Urinary bladder (tissue), 4 donors: ENCODE data around the gene GALNT6. TPM values are rescaled to one million over a fixed set of nuclear protein-coding genes. Genes with fewer than 3 reads are reported as not detected.

Experiments
- DNase-seq: peaks from one replicate; pipeline ENCODE4 v3.0.0-alpha.2; 2015; ENCODE audit errors: extremely low spot score
- H3K27ac ChIP-seq: one replicate; pipeline ENCODE4 v1.5.1; 2013; ENCODE audit warnings: low read depth, mild to moderate bottlenecking, moderate library complexity
- H3K36me3 ChIP-seq: one replicate; pipeline ENCODE4 v1.6.1; 2013; ENCODE audit warnings: mild to moderate bottlenecking, moderate library complexity; ENCODE audit not compliant: insufficient read depth
- H3K4me1 ChIP-seq: one replicate; pipeline ENCODE4 v1.6.1; 2013; ENCODE audit warnings: mild to moderate bottlenecking, moderate library complexity; ENCODE audit not compliant: insufficient read depth
- H3K4me3 ChIP-seq: one replicate; pipeline ENCODE4 v1.5.1; 2013; ENCODE audit warnings: low read depth, low read length
- WGBS: extraction: QIAGEN DNeasy Blood & Tissue Kit; methylation state at CpG from one replicate; pipeline ENCODE4 v1.1.7; 2013; 5-methylcytosine and 5-hydroxymethylcytosine counted together
- polyA plus RNA-seq: library from polyadenylated mRNA; stranded (reverse); fragments of 200-250 nt; gene quantifications from one replicate; pipeline ENCODE4 v1.2.3, GENCODE V29; 2013
- total RNA-seq: library from RNA; depleted of rRNA; stranded (reverse); fragments of >200 nt; gene quantifications from one replicate; pipeline ENCODE4 v1.2.3, GENCODE V29; 2014
- donor health status: healthy with polysubstance abuse.
- donor health status: healthy.

GALNT6 gene
- total and polyA plus RNA-seq, 2 donors: 1.1 to 2.0 TPM

GRCh38 chr12:51386351-51386750, 4.9 kb downstream of the GALNT6 start:
- no peak for DNase-seq
- Histone ChIP-seq H3K4me3 (no peak overlapping the region), H3K4me1 (no peaks in the 10 kb centered on the region), H3K36me3 (no peaks in the 10 kb centered on the region), H3K27ac (no peak overlapping the region)
- WGBS: 77% methylated on average over 4 of the region's 4 CpGs

- no peak overlapping the region for H3K4me3 ChIP-seq
- H3K27ac ChIP-seq: no peak overlapping the region
- DNase-seq: no peak
- H3K36me3 ChIP-seq: no peaks in the 10 kb centered on the region
- no peaks in the 10 kb centered on the region for H3K4me1 ChIP-seq
- 73% methylated on average over 6 of the region's 6 CpGs for WGBS
These were observed 7.8 kb downstream of the GALNT6 start for GRCh38 chr12:51383269-51383905.

GRCh38 chr12:51382173-51382572, 9.0 kb downstream of the GALNT6 start:
- WGBS: 90% methylated on average over 7 of the region's 7 CpGs

GRCh38 chr12:51381226-51382079, 9.8 kb downstream of the GALNT6 start:
- Histone ChIP-seq H3K36me3 (no peaks in the 10 kb centered on the region), H3K4me1 (no peaks in the 10 kb centered on the region), H3K27ac (no peak overlapping the region), H3K4me3 (no peak overlapping the region)
- no peak for DNase-seq
- WGBS: 37% methylated on average over 5 of the region's 5 CpGs

More at GRCh38 chr12:51382173-51382572, 9.0 kb downstream of the GALNT6 start:
- no peaks in the 10 kb centered on the region for H3K4me1 ChIP-seq
- no peak overlapping the region for H3K27ac ChIP-seq
- DNase-seq: no peak
- no peaks in the 10 kb centered on the region for H3K36me3 ChIP-seq
- no peak overlapping the region for H3K4me3 ChIP-seq

GRCh38 chr12:51379571-51379970, 11.6 kb downstream of the GALNT6 start:
- Histone ChIP-seq H3K36me3 (no peaks in the 10 kb centered on the region), H3K4me1 (no peaks in the 10 kb centered on the region), H3K4me3 (no peak overlapping the region), H3K27ac (no peak overlapping the region)
- WGBS: 96% methylated on average over 11 of the region's 11 CpGs
- DNase-seq: no peak

GRCh38 chr12:51378749-51379148, 12.5 kb downstream of the GALNT6 start:
- no peaks in the 10 kb centered on the region for H3K36me3 ChIP-seq
- no peak for DNase-seq
- no peak overlapping the region for H3K27ac ChIP-seq
- H3K4me1 ChIP-seq: no peaks in the 10 kb centered on the region
- WGBS: 93% methylated on average over 2 of the region's 2 CpGs
- H3K4me3 ChIP-seq: no peak overlapping the region

GRCh38 chr12:51377099-51377984, 13.9 kb downstream of the GALNT6 start:
- DNase-seq: peak; percentile 64
- Histone ChIP-seq H3K4me1 (no peaks in the 10 kb centered on the region), H3K36me3 (no peaks in the 10 kb centered on the region), H3K27ac (no peak overlapping the region), H3K4me3 (no peak overlapping the region)
- WGBS: 80% methylated on average over 11 of the region's 11 CpGs

- H3K4me1 ChIP-seq: no peaks in the 10 kb centered on the region
- no peak overlapping the region for H3K27ac ChIP-seq
- no peaks in the 10 kb centered on the region for H3K36me3 ChIP-seq
- no peak overlapping the region for H3K4me3 ChIP-seq
- no peak for DNase-seq
- WGBS: 55% methylated on average over 5 of the region's 5 CpGs
These were observed 16.4 kb downstream of the GALNT6 start for GRCh38 chr12:51374856-51375255.

GRCh38 chr12:51374361-51374760, 16.8 kb downstream of the GALNT6 start:
- H3K27ac ChIP-seq: no peak overlapping the region
- no peaks in the 10 kb centered on the region for H3K36me3 ChIP-seq
- no peak for DNase-seq
- 77% methylated on average over 2 of the region's 2 CpGs for WGBS
- H3K4me3 ChIP-seq: no peak overlapping the region
- no peaks in the 10 kb centered on the region for H3K4me1 ChIP-seq

- no peaks in the 10 kb centered on the region for H3K4me1 ChIP-seq
- DNase-seq: no peak
- H3K36me3 ChIP-seq: no peaks in the 10 kb centered on the region
- H3K27ac ChIP-seq: no peak overlapping the region
- H3K4me3 ChIP-seq: no peak overlapping the region
- WGBS: 70% methylated on average over 3 of the region's 3 CpGs
These were observed 18.0 kb downstream of the GALNT6 start for GRCh38 chr12:51373187-51373586.

- 84% methylated on average over 2 of the region's 2 CpGs for WGBS
- Histone ChIP-seq H3K4me1 (no peaks in the 10 kb centered on the region), H3K4me3 (no peak overlapping the region), H3K36me3 (no peaks in the 10 kb centered on the region), H3K27ac (no peak overlapping the region)
- no peak for DNase-seq
These were observed 19.2 kb downstream of the GALNT6 start for GRCh38 chr12:51372021-51372420.

- no peak overlapping the region for H3K4me3 ChIP-seq
- DNase-seq: peak; percentile 55
- no peak overlapping the region for H3K27ac ChIP-seq
- no peaks in the 10 kb centered on the region for H3K4me1 ChIP-seq
- 21% methylated on average over 8 of the region's 8 CpGs for WGBS
- H3K36me3 ChIP-seq: no peaks in the 10 kb centered on the region
These were observed 19.8 kb downstream of the GALNT6 start for GRCh38 chr12:51371295-51371953.

- no peaks in the 10 kb centered on the region for H3K4me1 ChIP-seq
- no peak overlapping the region for H3K4me3 ChIP-seq
- no peak for DNase-seq
- WGBS: 96% methylated on average over 9 of the region's 9 CpGs
- H3K27ac ChIP-seq: no peak overlapping the region
- no peaks in the 10 kb centered on the region for H3K36me3 ChIP-seq
These were observed 20.5 kb downstream of the GALNT6 start for GRCh38 chr12:51370667-51371066.
